CD4-positive, alpha-beta T cell treated with Interleukin-6 at 100 ng/mL for 8 hours (primary cell): ENCODE data around the gene PSME3.
"Not testable (repeated sequence)": the region's sequence is repeated elsewhere in the genome, so short reads cannot be mapped to it uniquely, and the experiment has no call there.

Experiments
- DNase-seq: peaks from one replicate; pipeline ENCODE4 v3.0.0-alpha.2; 2020; ENCODE audit warnings: mixed read lengths, low spot score

PSME3 gene

DNA sequence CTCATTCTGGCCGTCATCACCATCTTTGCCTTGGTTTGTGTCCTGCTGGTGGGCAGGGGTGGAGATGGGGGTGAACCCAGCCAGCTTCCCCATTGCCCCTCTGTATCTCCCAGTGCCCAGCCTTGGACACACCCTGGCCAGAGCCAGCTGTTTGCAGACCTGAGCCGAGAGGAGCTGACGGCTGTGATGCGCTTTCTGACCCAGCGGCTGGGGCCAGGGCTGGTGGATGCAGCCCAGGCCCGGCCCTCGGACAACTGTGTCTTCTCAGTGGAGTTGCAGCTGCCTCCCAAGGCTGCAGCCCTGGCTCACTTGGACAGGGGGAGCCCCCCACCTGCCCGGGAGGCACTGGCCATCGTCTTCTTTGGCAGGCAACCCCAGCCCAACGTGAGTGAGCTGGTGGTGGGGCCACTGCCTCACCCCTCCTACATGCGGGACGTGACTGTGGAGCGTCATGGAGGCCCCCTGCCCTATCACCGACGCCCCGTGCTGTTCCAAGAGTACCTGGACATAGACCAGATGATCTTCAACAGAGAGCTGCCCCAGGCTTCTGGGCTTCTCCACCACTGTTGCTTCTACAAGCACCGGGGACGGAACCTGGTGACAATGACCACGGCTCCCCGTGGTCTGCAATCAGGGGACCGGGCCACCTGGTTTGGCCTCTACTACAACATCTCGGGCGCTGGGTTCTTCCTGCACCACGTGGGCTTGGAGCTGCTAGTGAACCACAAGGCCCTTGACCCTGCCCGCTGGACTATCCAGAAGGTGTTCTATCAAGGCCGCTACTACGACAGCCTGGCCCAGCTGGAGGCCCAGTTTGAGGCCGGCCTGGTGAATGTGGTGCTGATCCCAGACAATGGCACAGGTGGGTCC is 18.4 kb downstream of the PSME3 start:
- DNase-seq, result not testable (repeated sequence)

DNA sequence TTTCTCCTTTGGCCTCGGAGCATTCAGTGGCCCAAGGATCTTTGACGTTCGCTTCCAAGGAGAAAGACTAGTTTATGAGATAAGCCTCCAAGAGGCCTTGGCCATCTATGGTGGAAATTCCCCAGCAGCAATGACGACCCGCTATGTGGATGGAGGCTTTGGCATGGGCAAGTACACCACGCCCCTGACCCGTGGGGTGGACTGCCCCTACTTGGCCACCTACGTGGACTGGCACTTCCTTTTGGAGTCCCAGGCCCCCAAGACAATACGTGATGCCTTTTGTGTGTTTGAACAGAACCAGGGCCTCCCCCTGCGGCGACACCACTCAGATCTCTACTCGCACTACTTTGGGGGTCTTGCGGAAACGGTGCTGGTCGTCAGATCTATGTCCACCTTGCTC is 19.2 kb downstream of the PSME3 start:
- DNase-seq, result no peak

DNA sequence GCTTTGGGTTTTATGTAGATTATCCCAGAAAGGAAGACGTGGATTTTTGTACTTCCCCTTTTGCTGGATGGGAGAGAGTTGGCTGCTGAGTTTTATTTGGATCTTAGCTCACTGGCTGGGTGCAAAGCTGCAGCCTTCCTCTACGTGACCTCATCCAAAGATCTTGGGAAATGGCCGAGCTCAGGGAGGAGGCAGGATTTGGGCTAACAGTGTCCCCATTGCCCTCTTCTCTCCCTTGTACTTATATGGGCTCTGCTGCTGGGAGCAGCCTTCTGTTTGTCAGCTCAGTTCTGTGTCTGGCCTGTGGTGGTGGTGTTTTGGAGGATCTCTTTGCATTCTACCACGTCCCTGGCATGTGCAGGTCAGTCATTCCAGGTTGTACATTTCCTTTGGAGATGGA is 19.8 kb downstream of the PSME3 start:
- no peak for DNase-seq

DNA sequence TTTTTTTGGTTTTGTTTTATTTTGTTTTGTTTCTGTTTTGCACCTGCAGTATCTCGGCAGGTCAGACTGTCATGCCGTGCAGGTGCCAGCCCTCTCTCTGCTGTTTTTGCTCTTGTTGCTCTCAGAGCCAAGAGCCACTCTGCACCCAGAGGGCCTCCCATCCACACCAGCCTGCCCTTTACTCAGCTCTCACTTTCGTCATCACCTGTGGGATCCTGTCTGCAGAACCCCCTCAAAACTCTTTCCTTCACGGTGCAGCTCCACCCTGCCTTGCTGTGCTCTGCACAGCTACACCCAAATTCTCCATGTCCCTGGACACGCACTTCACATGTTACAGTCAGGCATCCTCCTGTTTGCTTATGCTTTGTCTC is 20.4 kb downstream of the PSME3 start:
- no peak for DNase-seq

DNA sequence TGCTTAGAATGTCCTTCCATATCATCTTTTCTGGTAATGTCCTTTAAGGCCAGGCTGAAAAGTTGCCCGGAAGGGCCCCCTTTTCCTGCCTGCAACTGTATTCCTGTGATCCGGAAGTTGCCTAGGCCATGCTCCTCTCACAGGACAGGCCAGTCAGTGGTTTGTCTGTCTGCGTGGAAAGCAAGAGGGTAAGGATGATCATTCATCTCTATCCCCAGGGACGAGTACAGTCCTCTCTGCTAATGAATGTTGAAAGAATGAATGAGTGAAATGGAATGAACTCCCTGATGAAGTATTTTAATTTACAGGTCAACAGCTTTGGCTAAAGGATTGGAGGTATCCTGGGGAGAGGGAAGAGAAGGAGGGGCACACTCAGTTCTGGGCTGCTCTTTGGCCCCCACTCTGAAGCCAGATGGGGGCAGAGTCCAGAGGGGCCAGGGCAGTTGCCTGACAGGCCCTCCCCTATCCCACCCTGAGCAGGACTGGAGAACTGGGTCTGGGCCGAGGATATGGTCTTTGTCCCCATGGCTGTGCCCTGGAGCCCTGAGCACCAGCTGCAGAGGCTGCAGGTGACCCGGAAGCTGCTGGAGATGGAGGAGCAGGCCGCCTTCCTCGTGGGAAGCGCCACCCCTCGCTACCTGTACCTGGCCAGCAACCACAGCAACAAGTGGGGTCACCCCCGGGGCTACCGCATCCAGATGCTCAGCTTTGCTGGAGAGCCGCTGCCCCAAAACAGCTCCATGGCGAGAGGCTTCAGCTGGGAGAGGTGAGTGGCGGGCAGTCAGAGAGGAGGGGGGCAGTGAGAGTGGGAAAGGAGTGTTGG is 21.0 kb downstream of the PSME3 start:
- no peak for DNase-seq

DNA sequence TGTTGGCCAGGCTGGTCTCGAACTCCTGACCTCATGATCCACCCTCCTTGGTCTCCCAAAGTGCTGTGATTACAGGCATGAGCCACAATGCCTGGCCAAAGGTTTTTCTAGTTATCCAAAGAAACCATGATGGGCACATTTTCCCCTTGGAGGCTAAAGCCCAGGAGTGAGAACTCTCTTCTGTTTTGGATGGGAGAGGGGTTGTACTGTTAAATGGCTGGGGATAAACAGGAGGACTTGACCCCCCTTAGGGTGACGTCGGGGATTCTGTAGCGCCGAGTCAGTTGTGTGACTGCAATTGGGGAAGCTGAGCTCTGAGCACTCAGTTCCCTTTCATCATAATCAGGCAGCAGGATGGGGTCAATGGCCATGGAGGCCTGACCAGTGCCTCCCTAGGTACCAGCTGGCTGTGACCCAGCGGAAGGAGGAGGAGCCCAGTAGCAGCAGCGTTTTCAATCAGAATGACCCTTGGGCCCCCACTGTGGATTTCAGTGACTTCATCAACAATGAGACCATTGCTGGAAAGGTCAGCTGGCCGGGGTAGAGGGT is 21.9 kb downstream of the PSME3 start:
- no peak for DNase-seq

DNA sequence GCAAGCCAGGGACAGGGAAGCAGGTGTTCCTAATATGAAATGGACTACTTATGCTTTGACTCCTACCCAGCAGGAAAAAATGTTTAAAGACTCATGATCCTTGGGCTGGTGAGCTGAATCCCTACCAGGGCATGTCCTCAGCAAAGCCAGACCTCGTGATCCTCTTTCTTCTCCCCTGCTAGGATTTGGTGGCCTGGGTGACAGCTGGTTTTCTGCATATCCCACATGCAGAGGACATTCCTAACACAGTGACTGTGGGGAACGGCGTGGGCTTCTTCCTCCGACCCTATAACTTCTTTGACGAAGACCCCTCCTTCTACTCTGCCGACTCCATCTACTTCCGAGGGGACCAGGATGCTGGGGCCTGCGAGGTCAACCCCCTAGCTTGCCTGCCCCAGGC is 22.9 kb downstream of the PSME3 start:
- DNase-seq, result not testable (repeated sequence)

DNA sequence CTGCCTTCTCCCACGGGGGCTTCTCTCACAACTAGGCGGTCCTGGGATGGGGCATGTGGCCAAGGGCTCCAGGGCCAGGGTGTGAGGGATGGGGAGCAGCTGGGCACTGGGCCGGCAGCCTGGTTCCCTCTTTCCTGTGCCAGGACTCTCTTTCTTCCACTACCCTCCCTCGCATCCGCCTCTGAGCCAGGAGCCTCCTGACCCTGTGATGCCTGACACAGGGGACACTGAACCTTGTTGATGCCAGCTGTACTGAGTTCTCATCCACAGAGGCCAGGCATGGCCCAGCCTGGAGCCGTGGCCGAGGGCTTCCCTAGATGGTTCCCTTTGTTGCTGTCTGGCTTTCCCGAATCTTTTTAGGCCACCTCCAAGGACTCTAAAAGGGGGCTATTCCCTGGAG is 23.3 kb downstream of the PSME3 start:
- DNase-seq, result not testable (repeated sequence)

DNA sequence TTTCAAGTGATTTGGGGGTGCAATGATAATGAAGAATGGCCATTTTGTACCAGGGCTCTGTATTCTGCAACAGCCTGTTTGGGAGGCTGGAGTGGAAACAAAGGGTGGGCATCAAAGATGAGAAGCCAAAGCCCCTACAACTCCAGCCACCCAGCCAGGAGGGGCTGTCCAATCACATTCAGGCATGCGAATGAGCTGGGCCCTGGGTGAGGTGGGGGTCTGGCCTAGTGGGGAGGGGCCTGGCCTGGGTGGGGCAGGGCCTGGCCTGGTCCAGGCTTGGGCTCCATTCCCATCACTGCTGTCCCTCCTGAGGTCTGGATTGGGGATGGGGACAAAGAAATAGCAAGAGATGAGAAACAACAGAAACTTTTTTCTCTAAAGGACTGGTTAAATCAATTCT is 24.2 kb downstream of the PSME3 start:
- DNase-seq, result no peak

DNA sequence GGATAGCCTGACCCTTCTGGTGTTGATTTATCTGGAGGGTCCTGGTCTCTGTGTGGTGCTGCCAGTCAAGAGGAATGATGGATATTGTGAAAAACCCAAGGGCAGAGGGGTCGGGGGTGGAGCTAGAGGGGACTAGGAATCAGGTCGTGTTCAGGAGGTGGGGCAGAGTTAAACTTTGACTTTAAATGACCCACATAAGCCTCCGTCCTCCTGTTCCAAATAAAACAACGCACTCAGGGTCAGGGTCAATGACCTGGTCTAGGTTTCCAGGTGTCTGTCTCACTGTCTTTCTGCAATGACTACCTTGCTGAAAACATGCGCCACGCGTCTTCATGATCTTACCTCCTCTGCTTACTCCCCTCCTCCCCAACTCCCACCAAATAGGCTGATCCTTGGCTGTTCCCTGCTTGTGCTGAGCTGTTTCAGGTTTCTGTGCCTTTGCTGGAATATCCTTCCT is 32.5 kb downstream of the PSME3 start:
- no peak for DNase-seq

DNA sequence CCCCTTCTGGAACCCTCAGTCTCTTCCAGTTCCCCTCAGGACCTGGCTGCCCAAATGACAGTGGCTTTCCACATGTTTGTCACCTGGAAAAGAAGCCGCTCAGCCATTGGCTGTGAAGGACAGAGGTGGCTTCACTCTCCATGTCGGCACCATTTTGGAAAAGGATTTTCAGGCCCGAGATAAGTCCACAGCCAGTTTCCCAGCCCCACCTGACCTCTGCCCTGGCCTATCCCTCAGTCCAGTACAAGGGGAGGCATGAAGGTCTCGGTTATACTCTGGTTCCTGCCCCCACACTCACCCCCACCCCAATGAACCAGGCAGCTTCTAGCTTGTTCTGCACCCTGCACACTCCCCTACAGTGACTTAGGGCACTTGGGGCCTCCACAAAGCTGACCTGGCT is 33.0 kb downstream of the PSME3 start:
- no peak for DNase-seq

DNA sequence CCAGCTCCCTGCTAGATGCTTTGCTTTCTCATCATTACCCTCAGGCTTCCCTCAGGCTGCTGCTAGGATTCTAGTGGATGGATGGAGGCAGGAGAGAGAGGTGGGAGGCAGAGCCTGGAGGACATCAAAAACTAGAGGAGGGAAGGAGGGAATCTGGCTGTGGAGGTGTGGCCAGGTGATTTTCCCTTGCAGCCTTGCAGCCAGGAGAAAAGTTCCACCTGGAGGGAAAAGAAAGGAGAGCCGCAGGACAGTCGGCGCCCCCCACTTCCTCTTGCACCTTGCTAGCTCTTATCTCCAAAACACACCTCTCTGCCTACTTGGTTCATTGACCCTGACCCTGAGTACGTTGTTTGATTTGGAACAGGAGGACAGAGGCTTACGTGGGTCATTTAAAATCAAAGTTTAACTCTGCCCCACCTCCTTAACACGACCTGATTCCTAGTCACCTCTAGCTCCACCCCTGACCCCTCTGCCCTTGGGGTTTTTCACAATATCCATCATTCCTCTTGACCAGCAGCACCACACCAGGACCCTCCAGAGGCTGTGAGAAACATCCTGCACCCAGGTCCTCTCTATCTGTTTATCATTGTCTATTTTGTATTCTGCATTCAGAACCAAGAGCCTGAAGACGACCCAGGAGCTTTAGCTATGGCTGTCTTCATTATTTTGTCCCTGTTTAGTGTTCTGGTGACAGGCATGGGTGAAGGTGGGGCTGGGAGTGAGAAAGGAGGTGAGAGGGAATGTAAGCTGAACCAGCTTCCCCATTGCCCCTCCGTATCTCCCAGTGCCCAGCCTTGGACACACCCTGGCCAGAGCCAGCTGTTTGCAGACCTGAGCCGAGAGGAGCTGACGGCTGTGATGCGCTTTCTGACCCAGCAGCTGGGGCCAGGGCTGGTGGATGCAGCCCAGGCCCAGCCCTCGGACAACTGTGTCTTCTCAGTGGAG is 33.7 kb downstream of the PSME3 start:
- no peak for DNase-seq

DNA sequence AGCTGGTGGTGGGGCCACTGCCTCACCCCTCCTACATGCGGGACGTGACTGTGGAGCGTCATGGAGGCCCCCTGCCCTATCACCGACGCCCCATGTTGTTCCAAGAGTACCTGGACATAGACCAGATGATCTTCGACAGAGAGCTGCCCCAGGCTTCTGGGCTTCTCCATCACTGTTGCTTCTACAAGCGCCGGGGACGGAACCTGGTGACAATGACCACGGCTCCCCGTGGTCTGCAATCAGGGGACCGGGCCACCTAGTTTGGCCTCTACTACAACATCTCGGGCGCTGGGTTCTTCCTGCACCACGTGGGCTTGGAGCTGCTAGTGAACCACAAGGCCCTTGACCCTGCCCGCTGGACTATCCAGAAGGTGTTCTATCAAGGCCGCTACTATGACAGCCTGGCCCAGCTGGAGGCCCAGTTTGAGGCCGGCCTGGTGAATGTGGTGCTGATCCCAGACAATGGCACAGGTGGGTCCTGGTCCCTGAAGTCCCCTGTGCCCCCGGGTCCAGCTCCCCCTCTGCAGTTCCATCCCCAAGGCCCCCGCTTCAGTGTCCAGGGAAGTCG is 34.6 kb downstream of the PSME3 start:
- DNase-seq, result not testable (repeated sequence)

DNA sequence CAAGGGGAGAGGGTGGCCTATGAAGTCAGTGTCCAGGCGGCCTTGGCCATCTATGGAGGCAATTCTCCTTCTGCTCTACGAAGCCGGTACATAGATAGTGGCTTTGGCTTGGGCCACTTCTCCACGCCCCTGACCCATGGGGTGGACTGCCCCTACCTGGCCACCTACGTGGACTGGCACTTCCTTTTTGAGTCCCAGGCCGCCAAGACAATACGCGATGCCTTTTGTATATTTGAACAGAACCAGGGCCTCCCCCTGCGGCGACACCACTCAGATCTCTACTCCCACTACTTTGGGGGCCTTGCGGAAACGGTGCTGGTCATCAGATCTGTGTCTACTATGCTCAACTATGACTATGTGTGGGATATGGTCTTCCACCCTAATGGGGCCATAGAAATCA is 35.1 kb downstream of the PSME3 start:
- no peak for DNase-seq

DNA sequence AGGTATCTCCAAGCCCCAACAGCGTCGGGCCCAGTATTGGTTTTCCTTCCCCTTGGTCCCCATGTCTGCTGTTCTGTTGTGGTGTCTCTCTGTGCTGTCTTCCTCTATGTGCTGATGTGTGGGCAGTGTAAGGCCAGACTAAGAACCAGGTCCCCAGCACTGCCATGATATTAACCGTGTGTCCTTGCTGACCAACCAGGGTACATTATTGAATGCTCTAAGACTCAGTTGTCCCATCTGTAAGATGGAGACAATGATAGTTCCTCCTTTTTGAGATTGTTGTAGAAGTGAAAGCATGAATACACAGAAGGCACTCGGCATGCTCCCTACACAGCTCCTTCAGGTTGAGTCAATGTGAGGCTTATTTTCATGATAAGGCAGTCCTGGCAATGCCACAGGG is 38.5 kb downstream of the PSME3 start:
- no peak for DNase-seq

DNA sequence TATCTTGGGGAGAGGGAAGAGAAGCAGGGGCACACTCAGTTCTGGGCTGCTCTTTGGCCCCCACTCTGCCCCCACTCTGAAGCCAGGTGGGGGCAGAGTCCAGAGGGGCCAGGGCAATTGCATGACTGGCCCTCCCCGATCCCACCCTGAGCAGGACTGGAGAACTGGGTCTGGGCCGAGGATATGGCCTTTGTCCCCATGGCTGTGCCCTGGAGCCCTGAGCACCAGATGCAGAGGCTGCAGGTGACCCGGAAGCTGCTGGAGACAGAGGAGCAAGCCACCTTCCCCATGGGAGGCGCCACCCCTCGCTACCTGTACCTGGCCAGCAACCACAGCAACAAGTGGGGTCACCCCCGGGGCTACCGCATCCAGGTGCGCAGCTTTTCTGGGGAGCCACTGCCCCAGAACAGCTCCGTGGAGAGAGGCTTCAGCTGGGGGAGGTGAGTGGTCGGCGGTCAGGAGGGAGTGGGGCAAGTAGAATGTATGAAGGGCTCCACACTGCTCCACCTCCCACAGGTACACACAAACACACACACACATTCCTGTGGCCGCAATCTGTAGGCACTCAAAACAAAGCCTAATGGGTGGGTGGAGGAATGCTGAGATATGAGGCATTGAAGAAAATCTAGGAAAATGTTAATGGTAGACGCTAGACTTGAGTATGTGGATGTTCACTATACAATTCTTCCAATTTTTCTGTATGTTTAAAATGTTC is 39.2 kb downstream of the PSME3 start:
- no peak for DNase-seq

DNA sequence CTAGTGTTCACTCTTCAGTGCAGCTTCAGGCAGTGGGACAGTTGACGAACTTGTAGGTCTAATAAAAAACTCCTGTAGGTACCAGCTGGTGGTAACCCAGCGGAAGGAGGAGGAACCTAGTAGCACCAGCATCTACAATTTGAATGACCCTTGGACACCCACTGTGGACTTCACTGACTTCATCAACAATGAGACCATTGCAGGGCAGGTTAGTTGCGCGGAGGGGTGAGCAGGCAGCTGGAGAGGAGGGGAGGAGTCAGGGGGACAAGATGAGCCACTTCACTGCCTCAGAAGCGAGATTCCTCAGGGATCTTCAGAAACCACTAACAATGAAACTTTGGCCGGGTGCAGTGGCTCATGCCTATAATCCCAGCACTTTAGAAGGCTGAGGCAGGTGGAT is 40.1 kb downstream of the PSME3 start:
- no peak for DNase-seq

DNA sequence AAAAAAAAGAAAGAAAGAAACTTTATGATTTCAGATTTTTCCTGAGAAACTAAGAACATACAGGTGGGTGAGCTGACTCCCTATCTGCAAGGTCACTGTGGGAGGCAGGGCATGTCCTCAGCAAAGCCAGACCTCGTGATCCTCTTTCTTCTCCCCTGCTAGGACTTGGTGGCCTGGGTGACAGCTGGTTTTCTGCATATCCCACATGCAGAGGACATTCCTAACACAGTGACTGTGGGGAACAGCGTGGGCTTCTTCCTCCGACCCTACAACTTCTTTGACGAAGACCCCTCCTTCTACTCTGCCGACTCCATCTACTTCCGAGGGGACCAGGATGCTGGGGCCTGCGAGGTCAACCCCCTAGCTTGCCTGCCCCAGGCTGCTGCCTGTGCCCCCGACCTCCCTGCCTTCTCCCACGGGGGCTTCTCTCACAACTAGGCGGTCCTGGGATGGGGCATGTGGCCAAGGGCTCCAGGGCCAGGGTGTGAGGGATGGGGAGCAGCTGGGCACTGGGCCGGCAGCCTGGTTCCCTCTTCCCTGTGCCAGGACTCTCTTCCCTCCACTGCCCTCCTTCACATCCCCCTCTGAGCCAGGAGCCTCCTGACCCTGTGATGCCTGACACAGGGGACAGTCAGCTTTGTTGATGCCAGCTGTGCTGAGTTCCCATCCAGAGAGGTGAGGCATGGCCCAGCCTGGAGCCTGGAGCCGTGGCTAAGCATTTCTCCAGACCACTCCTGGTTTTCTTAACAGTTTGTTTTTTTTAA is 40.9 kb downstream of the PSME3 start:
- DNase-seq, result not testable (repeated sequence)

DNA sequence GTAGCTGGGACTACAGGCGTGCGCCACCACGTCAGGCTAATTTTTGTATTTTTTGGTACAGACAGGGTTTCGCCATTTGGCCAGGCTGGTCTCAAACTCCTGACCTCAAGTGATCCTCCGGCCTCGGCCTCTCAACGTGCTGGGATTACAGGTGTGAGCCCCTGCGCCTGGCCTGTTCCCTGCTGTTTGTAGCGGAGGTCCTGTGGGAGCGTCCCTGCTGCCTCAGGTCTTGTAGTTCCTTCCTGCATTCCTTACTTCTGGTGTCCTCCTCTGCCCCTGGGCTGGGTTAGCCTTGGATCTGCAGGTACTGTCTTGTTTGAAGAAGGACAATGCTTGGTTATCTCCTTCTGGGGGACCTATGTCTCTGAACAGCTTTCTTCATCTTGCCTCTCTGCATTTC is 43.8 kb downstream of the PSME3 start:
- DNase-seq, result no peak
